SU-DHL-6 (cell line): Measurements from ENCODE around the gene HSD11B2.

Experiments
- EZH2phosphoT487 ChIP-seq: fragments of 200-600 bp; sonication (generic), shearing (Covaris generic); conservative IDR thresholded peaks from 2 replicates; pipeline ENCODE4 v1.6.1; 2018; ENCODE audit warnings: mild to moderate bottlenecking, antibody characterized with exemption, low read length, moderate library complexity, mixed read lengths
- TF ChIP-seq, protein P1 (sequence below): fragments of 200-600 bp; sonication (generic); IDR thresholded peaks from one replicate; pipeline ENCODE4 v1.5.1; 2017; ENCODE audit warnings: antibody characterized with exemption, mild to moderate bottlenecking, low read length, moderate library complexity; ENCODE audit not compliant: insufficient read depth, poor library complexity, severe bottlenecking

DNA sequence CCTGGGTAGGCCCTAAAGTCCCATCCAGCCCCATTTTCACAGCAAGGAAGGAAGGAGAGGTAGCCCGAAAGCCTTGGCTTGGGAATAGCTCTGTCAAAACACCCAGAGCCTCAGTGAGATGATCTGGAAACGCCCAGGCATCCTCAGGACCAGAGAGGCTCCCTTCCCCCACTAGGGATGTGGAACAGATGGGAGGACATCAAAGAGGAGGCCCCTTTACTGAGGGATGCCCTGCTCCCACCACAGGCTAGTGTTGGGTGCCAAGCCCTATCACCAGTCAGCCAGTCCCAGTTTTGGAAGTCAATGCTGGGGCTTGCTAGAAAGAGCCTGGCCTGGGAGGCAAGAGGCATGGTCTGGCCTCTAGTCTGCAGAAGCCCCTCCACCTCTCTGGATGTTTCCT, 42.3 kb upstream of the HSD11B2 start:
- no peak for TF ChIP-seq EZH2phosphoT487
- TF ChIP-seq, protein P1, sequence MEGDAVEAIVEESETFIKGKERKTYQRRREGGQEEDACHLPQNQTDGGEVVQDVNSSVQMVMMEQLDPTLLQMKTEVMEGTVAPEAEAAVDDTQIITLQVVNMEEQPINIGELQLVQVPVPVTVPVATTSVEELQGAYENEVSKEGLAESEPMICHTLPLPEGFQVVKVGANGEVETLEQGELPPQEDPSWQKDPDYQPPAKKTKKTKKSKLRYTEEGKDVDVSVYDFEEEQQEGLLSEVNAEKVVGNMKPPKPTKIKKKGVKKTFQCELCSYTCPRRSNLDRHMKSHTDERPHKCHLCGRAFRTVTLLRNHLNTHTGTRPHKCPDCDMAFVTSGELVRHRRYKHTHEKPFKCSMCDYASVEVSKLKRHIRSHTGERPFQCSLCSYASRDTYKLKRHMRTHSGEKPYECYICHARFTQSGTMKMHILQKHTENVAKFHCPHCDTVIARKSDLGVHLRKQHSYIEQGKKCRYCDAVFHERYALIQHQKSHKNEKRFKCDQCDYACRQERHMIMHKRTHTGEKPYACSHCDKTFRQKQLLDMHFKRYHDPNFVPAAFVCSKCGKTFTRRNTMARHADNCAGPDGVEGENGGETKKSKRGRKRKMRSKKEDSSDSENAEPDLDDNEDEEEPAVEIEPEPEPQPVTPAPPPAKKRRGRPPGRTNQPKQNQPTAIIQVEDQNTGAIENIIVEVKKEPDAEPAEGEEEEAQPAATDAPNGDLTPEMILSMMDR, result no peak
